ENCODE data around the gene CD40LG.

DNA sequence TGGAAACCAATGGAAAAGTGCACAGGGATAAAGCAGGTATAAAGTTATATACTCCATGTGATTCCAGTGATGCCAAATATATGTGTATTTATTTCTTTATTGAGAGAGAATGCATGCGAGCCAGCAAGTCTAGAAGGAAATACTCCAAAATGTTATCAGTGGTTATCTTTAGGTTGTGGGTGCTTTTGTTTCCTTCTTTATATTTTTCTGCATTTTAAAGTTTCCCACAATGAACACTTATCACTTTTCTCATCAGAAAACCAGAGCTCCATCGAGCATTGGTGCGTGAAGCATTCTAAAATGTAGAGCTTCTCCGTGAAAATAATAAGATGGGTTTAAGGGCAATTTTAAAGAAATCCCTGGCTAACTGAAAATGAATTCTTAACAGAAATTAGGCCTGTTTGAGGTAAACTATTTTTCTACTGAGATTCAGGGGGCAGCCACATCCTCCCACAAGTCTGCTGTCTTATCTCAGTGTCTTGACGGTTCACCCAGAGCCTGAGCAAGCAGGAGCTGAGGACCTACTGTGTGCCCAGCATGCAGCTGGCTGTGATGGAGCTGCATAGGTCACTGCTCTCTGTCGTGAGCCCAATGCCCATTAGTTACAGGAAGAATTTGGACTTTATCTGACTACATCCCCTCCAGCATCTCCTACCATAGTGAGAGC, 18.7 kb upstream of the CD40LG start:
- TF ChIP-seq, protein P1, sequence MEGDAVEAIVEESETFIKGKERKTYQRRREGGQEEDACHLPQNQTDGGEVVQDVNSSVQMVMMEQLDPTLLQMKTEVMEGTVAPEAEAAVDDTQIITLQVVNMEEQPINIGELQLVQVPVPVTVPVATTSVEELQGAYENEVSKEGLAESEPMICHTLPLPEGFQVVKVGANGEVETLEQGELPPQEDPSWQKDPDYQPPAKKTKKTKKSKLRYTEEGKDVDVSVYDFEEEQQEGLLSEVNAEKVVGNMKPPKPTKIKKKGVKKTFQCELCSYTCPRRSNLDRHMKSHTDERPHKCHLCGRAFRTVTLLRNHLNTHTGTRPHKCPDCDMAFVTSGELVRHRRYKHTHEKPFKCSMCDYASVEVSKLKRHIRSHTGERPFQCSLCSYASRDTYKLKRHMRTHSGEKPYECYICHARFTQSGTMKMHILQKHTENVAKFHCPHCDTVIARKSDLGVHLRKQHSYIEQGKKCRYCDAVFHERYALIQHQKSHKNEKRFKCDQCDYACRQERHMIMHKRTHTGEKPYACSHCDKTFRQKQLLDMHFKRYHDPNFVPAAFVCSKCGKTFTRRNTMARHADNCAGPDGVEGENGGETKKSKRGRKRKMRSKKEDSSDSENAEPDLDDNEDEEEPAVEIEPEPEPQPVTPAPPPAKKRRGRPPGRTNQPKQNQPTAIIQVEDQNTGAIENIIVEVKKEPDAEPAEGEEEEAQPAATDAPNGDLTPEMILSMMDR (IDR thresholded peaks at IDR 0.05; ENCODE audit: low read depth, low read length): no peak
- TF ChIP-seq POLR2A (IDR thresholded peaks at IDR 0.05; ENCODE audit: extremely low read depth, insufficient read length): no peak
